Right cardiac atrium (tissue), 5 donors: Measurements from ENCODE around the gene PLEKHG1. TPM values are rescaled to one million over a fixed set of nuclear protein-coding genes. Genes with fewer than 3 reads are reported as not detected.

ENCODE experiments used
- ATAC-seq, 2 donors: fragments of 200-7000 bp; cut with Tn5 transposase; one replicate each; pipeline versions ENCODE4 v1.8.0 to v1.9.1; 2020; ENCODE audit warnings: moderate library complexity in 2 of 2, mild to moderate bottlenecking in 1 of 2
- DNase-seq, 3 donors: peaks; one replicate each; pipeline ENCODE4 v3.0.0-alpha.2; 2020
- H3K27ac ChIP-seq: one replicate; pipeline ENCODE4 v1.5.1; 2013; ENCODE audit warnings: mild to moderate bottlenecking, low read length, control low read depth, moderate library complexity
- H3K27me3 ChIP-seq: one replicate; pipeline ENCODE4 v1.6.1; 2013; ENCODE audit not compliant: control insufficient read depth, insufficient read depth
- H3K4me1 ChIP-seq: one replicate; pipeline ENCODE4 v1.6.1; 2013; ENCODE audit warnings: low read length; ENCODE audit not compliant: control insufficient read depth, insufficient read depth
- H3K4me3 ChIP-seq: one replicate; pipeline ENCODE4 v1.5.1; 2013; ENCODE audit warnings: low read length, control low read depth
- H3K9me3 ChIP-seq: one replicate; pipeline ENCODE4 v1.6.1; 2013; ENCODE audit warnings: low read length; ENCODE audit not compliant: control insufficient read depth
- WGBS: extraction: QIAGEN DNeasy Blood & Tissue Kit; methylation state at CpG from one replicate; pipeline ENCODE4 v1.1.7; 2013; 5-methylcytosine and 5-hydroxymethylcytosine counted together
- intact Hi-C, 4 donors: fragments of 100-400 bp; cut with DNase I; formaldehyde crosslinking; loops; one replicate each; pipeline versions ENCODE4 v1.11.0 to v1.14.0; 2022 to 2023
- polyA plus RNA-seq: library from polyadenylated mRNA; stranded (reverse); fragments of 200-250 nt; gene quantifications from one replicate; pipeline ENCODE4 v1.2.3, GENCODE V29; 2013
- total RNA-seq, 4 donors: library from RNA; stranded (reverse); fragmentation: NEBNext Ultra II Directional; extraction: Animal tissue kit (Norgen Biotek cat#: 25700); gene quantifications; one replicate each; pipeline ENCODE4 v1.2.1, GENCODE V29; 2021
- donor health status: healthy with polysubstance abuse.
- donor health status: DM: no; HTN: yes; CAD: no.
- donor health status: DM: no; HTN: no; CAD: no.
- donor health status: DM: no; HTN: yes; CAD: no; lungs with severe emphysema.
- donor health status: DM: yes; HTN: yes; CAD: no.

Gene PLEKHG1
- total and polyA plus RNA-seq, 5 donors, result 2.2 to 17.6 (median 7.1) TPM

DNA sequence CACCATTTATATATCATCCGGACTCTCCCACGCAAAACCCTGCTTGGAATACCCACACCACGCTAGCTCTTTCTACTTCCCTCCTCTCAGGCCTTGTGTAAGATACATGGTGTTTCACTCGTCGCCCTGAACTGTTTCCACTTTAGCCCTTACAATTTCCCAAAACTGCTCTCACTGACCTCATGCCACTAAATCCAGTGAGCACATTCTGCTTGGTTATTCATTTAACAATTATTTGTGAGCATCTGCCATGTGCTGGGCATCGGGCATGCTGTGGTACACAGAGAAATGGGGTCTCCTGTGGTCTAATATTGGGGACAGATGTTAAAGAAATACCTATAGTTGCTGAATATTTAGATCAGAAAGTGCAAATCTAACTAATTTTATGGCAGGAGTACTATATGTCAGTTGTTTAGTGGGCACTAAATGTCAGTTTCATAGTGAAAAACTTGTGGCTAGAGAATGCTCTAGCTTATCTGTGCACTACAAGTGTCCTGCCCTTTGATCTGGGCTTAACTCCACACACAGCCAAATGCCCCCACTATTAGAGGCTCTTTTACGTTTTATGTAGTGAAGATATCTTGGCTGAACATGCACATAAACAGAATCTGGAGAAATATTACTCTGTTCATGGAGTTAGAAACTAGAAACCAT lies 41.0 kb downstream of the PLEKHG1 start:
- Histone ChIP-seq H3K4me1 (peaks cover 4% of the 10 kb centered on the region), H3K27ac (no peak overlapping the region), H3K27me3 (no peaks in the 10 kb centered on the region), H3K9me3 (no peaks in the 10 kb centered on the region), H3K4me3 (no peak overlapping the region)
- 83% methylated on average over 7 of the region's 7 CpGs for WGBS
- intact Hi-C loops, result no loop called here
- DNase-seq (no peak), ATAC-seq (peak in 1 of 2 donors; percentile 57)

DNA sequence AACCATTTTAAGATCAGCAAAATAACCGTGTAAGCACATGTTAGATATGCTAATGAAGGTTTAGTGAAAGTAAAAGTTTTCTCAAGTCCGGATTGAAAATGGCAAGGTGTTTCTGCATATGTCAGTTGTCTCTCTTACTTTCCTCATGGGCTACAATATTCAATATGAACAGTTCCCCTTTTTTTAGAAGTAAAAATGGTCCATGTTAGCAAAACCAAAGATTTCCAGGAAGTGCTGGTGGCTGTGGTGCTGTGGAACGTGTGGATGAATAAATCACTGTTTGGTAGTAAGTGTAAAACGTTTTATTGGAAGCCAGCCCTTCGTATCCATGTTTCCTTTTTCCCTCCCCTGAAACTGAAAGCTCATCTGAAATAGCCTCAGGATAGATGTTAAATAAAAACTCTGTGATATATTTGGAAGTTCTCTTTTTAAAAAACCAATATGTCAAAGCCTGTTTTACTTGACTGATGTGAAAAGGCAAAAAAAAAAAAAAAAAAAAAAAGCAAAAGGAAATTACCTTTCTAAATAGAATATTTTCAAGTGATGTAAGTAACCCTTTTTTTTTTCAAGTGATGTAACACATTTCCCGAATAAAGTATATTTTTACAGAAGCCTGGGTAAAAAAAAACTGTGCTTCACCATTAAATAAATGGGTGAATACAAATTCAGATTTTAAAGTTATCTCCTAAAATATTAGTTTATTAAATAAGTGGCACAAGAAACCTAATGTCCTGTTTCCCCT lies 41.9 kb downstream of the PLEKHG1 start:
- DNase-seq, result peak in 1 of 3 donors; percentile 25
- peak overlapping the region; percentile 48 for H3K4me3 ChIP-seq
- no peaks in the 10 kb centered on the region for H3K9me3 ChIP-seq
- intact Hi-C loops, result no loop called here
- 24% methylated on average over 6 of the region's 6 CpGs for WGBS
- no peaks in the 10 kb centered on the region for H3K27me3 ChIP-seq
- ATAC-seq, result peak; percentile 61 to 66
- H3K27ac ChIP-seq, result peak overlapping the region; percentile 45
- peaks cover 2% of the 10 kb centered on the region for H3K4me1 ChIP-seq

DNA sequence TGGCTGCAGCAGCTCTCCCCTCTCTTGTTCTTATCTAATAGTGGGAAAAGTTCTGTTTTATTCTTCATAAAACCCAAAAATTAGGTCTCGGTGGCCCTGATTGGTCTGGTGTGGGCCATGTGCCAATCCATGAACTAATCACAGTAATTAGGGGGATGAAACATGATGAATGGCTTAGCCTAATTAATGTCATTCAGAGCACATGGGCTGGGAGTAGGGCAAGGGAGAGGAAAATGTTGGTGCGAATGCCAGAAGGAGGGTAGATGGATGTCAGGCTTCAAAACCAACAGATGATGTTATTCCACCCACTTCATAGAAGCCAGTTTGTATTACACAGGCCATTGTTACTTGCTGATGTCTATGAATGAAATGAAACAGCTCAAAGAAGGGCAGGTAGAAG lies 46.5 kb downstream of the PLEKHG1 start:
- intact Hi-C loops, result no loop called here
- WGBS, result 92% methylated on average over 2 of the region's 2 CpGs
- H3K4me3 ChIP-seq, result no peak overlapping the region
- H3K4me1 ChIP-seq, result peaks cover 4% of the 10 kb centered on the region
- H3K27me3 ChIP-seq, result no peaks in the 10 kb centered on the region
- ATAC-seq, result no peak
- H3K9me3 ChIP-seq, result no peaks in the 10 kb centered on the region
- H3K27ac ChIP-seq, result no peak overlapping the region
- no peak for DNase-seq

DNA sequence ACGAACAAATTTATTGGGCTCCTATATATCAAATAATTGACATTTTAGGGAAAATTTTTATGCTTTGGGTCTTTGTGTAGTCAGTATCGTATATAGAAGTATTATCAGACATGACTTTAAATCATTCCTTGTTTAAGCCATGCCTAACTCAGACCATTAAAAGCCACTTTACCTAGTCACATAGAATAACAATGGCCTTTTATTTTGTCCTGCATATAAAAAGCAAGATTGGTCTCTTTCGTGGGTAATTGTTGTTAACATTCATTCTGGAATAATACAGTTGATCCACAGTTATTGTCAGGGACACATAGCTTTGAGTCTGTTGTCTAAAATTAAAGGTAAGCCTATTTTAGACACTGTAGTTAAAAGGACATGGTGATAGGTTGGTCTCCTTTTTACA lies 47.4 kb downstream of the PLEKHG1 start:
- 81% methylated on average over 3 of the region's 3 CpGs for WGBS
- H3K9me3 ChIP-seq, result no peaks in the 10 kb centered on the region
- intact Hi-C loops, result no loop called here
- DNase-seq (no peak), ATAC-seq (no peak)
- H3K27ac ChIP-seq, result no peak overlapping the region
- H3K4me1 ChIP-seq, result peaks cover 4% of the 10 kb centered on the region
- H3K4me3 ChIP-seq, result no peak overlapping the region
- H3K27me3 ChIP-seq, result no peaks in the 10 kb centered on the region

Other genes with a start within 250 kb of the PLEKHG1 start
- not detected for gene IYD, start 230.9 kb upstream of the PLEKHG1 start, total RNA-seq
- not detected for gene IYD, start 230.9 kb upstream of the PLEKHG1 start, polyA plus RNA-seq